GM12878 (cell line): ENCODE data around the gene CXCL9. TPM values are rescaled to one million over a fixed set of nuclear protein-coding genes. Genes with fewer than 3 reads are reported as not detected.

Experiments
- ATAC-seq: fragments of 200-7000 bp; cut with Tn5 transposase; 3 replicates; pipeline ENCODE4 v1.9.1; 2020; ENCODE audit warnings: mild to moderate bottlenecking, moderate library complexity
- BruUV-seq: library from RNA; stranded (reverse); fragments of 400-500 nt; replicated peaks from 2 replicates; lab custom pipeline; 2021; lab: Mats Ljungman, UMichigan
- CTCF ChIA-PET: fragments of 300-600 bp; sonication (Branson Sonifier 250); formaldehyde crosslinking; extraction: SDS; loops from one replicate; lab custom pipeline; 2021; ENCODE audit warnings: inconsistent platforms; lab: Yijun Ruan, JAX
- POLR2A ChIA-PET: fragments of 350-600 bp; formaldehyde crosslinking; extraction: SDS; loops from one replicate; lab custom pipeline; 2021; ENCODE audit warnings: inconsistent platforms; lab: Charles Lee
- RAD21 ChIA-PET: fragments of 300-600 bp; sonication (Branson Sonifier 250); formaldehyde crosslinking; loops from one replicate; lab custom pipeline; 2023; ENCODE audit warnings: antibody characterized with exemption; ENCODE audit not compliant: unreplicated experiment; lab: Charles Lee
- SMC1A ChIA-PET: fragments of 300-600 bp; sonication (Branson Sonifier 250); formaldehyde crosslinking; loops from one replicate; lab custom pipeline; 2023; ENCODE audit not compliant: unreplicated experiment, uncharacterized antibody; lab: Charles Lee
- DNase-seq: peaks from one replicate; pipeline ENCODE4 v3.0.0-alpha.2; 2011; ENCODE audit warnings: low read depth, low spot score
- FAIRE-seq: peaks from 3 replicates; lab custom pipeline; 2011; peaks lifted over from hg19 to GRCh38; lab: Jason Lieb, UNC
- H2AFZ ChIP-seq: 2 replicates; pipeline ENCODE4 v1.6.0; 2011; ENCODE audit warnings: low read depth, low read length, control low read depth; ENCODE audit not compliant: control insufficient read depth
- H3K27ac ChIP-seq: 2 replicates; pipeline ENCODE4 v1.5.1; 2011; ENCODE audit warnings: control low read depth; ENCODE audit not compliant: control insufficient read depth, insufficient read depth
- H3K27me3 ChIP-seq, 2 experiments: replicated peaks in 1 of 2; 2 replicates each; pipeline versions ENCODE4 v1.6.0 to v1.6.1; 2011; ENCODE audit warnings: low read length in 1 of 2; ENCODE audit not compliant: control insufficient read depth in 2 of 2, insufficient read depth in 2 of 2
- H3K36me3 ChIP-seq, 2 experiments: 2 replicates each; pipeline ENCODE4 v1.5.1; 2011; ENCODE audit warnings: low read length in 1 of 2; ENCODE audit not compliant: control insufficient read depth in 2 of 2, insufficient read depth in 2 of 2
- H3K4me1 ChIP-seq: 2 replicates; pipeline ENCODE4 v1.6.1; 2011; ENCODE audit warnings: mild to moderate bottlenecking, low read length, moderate library complexity, mixed read lengths; ENCODE audit not compliant: control insufficient read depth, insufficient read depth
- H3K4me2 ChIP-seq: 2 replicates; pipeline ENCODE4 v1.6.0; 2011; ENCODE audit warnings: control low read depth; ENCODE audit not compliant: control insufficient read depth, insufficient read depth
- H3K4me3 ChIP-seq: fragments of 200-600 bp; sonication (generic); 2 replicates; pipeline ENCODE4 v1.5.1; 2016
- H3K79me2 ChIP-seq: 2 replicates; pipeline ENCODE4 v1.6.0; 2011; ENCODE audit warnings: low read length; ENCODE audit not compliant: control insufficient read depth, insufficient read depth
- H3K9ac ChIP-seq: 2 replicates; pipeline ENCODE4 v1.8.0; 2011; ENCODE audit warnings: low read length, control low read depth, mixed read lengths; ENCODE audit not compliant: control insufficient read depth, insufficient read depth
- H3K9me3 ChIP-seq: replicated peaks from 3 replicates; pipeline ENCODE4 v1.5.1; 2011; ENCODE audit warnings: mild to moderate bottlenecking, low read length; ENCODE audit not compliant: control insufficient read depth, insufficient read depth
- H4K20me1 ChIP-seq: 2 replicates; pipeline ENCODE4 v1.6.0; 2011; ENCODE audit not compliant: control insufficient read depth, insufficient read depth
- BRCA1 ChIP-seq: IDR thresholded peaks from 2 replicates; pipeline ENCODE4 v1.6.1; 2011; ENCODE audit warnings: low read depth, low read length, improper control_type of control experiment
- CREB1 ChIP-seq: IDR thresholded peaks from 2 replicates; pipeline ENCODE4 v1.6.1; 2012; ENCODE audit warnings: low read depth, mild to moderate bottlenecking, inconsistent platforms
- DPF2 ChIP-seq: fragments of 450-650 bp; IDR thresholded peaks from 2 replicates; pipeline ENCODE4 v1.6.1; 2017; ENCODE audit warnings: mild to moderate bottlenecking
- EGR1 ChIP-seq, 2 experiments: IDR thresholded peaks; 1 replicate in 1 of 2; 2 replicates in 1 of 2; pipeline ENCODE4 v1.6.1; 2011 to 2012; ENCODE audit warnings: low read depth in 2 of 2, low read length in 2 of 2, borderline replicate concordance in 1 of 2, mild to moderate bottlenecking in 1 of 2, moderate library complexity in 1 of 2
- IRF4 ChIP-seq: IDR thresholded peaks from 2 replicates; pipeline ENCODE4 v1.6.1; 2011; ENCODE audit warnings: low read depth, low read length
- JUNB ChIP-seq: IDR thresholded peaks from 2 replicates; pipeline ENCODE4 v1.6.1; 2016; ENCODE audit warnings: antibody characterized with exemption, mild to moderate bottlenecking
- KLF5 ChIP-seq: fragments of 450-650 bp; IDR thresholded peaks from 2 replicates; pipeline ENCODE4 v1.6.1; 2014; ENCODE audit warnings: mild to moderate bottlenecking; ENCODE audit not compliant: partially characterized antibody
- RB1 ChIP-seq: fragments of 450-650 bp; formaldehyde crosslinking; IDR thresholded peaks from 2 replicates; pipeline ENCODE4 v1.6.1; 2017; ENCODE audit warnings: mild to moderate bottlenecking, borderline replicate concordance
- SIX5 ChIP-seq: IDR thresholded peaks from 2 replicates; pipeline ENCODE4 v1.6.1; 2011; ENCODE audit warnings: mild to moderate bottlenecking, low read depth, low read length, moderate library complexity; ENCODE audit not compliant: severe bottlenecking
- SUZ12 ChIP-seq: fragments of 200-600 bp; sonication (generic); IDR thresholded peaks from one replicate; pipeline ENCODE4 v1.6.1; 2018; ENCODE audit warnings: antibody characterized with exemption, mild to moderate bottlenecking; ENCODE audit not compliant: unreplicated experiment
- WGBS: methylation state at CpG from one replicate; pipeline ENCODE4 v1.1.6; 2016; ENCODE audit warnings: low lambda C conversion rate; ENCODE audit not compliant: insufficient replicate concordance, insufficient coverage; ENCODE audit errors: missing lambda C conversion rate; 5-methylcytosine and 5-hydroxymethylcytosine counted together
- in situ Hi-C: fragments of 300-500 bp; cut with MboI; formaldehyde crosslinking; loops from 9 replicates; pipeline ENCODE4 v1.14.3; 2018; ENCODE audit warnings: mixed read lengths
- intact Hi-C: fragments of 100-400 bp; cut with micrococcal nuclease; formaldehyde crosslinking; loops from one replicate; pipeline ENCODE4 v1.14.2; 2022; ENCODE audit not compliant: unreplicated experiment
- polyA plus RNA-seq, 11 experiments: library from polyadenylated mRNA; depleted of rRNA in 4 of 11; unstranded in 6 of 11; stranded (reverse) in 5 of 11; fragments of >200 nt; fragmentation: Nextera tagmentation in 4 of 11; fragmentation: Illumina TruSeq in 1 of 11; extraction: Ambion mirVana in 4 of 11; extraction: Trizol in 1 of 11; gene quantifications; 1 replicate in 1 of 11; 2 replicates in 10 of 11; pipeline versions ENCODE4 v1.2.1 to v1.2.3, GENCODE V29; 2011 to 2016; ENCODE audit warnings: inconsistent platforms in 2 of 11, missing spikeins in 2 of 11, low read depth in 1 of 11
- total RNA-seq, 4 experiments: library from RNA; depleted of rRNA in 3 of 4; stranded (reverse); fragments of >200 nt in 3 of 4; fragmentation: Illumina TruSeq in 1 of 4; extraction: Trizol in 1 of 4; gene quantifications; 2 replicates each; pipeline versions ENCODE4 v1.2.1 to v1.2.3, GENCODE V29; 2013 to 2021
- TF ChIP-seq, protein P1 (sequence below): IDR thresholded peaks from 2 replicates; pipeline ENCODE4 v1.6.1; 2011; ENCODE audit warnings: borderline replicate concordance, low read depth, mild to moderate bottlenecking, moderate library complexity, low read length; ENCODE audit not compliant: insufficient read depth, poor library complexity, severe bottlenecking
- TF ChIP-seq, protein P2 (sequence below): fragments of 450-650 bp; IDR thresholded peaks from 2 replicates; pipeline ENCODE4 v1.6.1; 2017; ENCODE audit warnings: mild to moderate bottlenecking, moderate library complexity
- TF ChIP-seq, protein P3 (sequence below): IDR thresholded peaks from 2 replicates; pipeline ENCODE4 v1.6.1; 2012; ENCODE audit warnings: mild to moderate bottlenecking, low read depth, low read length
- TF ChIP-seq, protein P4 (sequence below): IDR thresholded peaks from 2 replicates; pipeline ENCODE4 v1.6.1; 2011; ENCODE audit warnings: low read depth, low read length, improper control_type of control experiment, borderline replicate concordance

CXCL9 gene
- total and polyA plus RNA-seq, 10 of the 15 experiments (the other 5 are each of a cell fraction or from before 2014, with no cell fraction given) = 0.03 to 0.46 (median 0.22) TPM; not detected in 1

DNA sequence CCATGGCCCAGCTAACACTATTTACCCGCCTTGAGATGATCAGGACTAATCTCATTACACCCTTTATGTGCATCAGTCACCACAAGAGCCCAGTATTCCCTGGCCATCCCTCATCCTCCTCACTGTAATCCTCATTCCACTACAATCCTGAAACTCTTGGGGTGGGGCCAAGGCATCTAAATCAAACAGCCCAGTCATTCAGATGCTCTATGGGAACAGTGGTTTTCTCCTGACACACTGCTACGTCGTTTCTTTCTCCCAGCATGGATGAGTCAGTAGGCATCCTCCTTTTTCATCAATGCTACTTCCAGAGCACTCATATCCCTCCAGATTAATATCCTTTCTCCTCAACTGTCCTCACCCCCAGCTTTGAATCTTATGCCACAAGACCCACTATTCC is 22.2 kb downstream of the CXCL9 start (continued):
- TF ChIP-seq, protein P1, sequence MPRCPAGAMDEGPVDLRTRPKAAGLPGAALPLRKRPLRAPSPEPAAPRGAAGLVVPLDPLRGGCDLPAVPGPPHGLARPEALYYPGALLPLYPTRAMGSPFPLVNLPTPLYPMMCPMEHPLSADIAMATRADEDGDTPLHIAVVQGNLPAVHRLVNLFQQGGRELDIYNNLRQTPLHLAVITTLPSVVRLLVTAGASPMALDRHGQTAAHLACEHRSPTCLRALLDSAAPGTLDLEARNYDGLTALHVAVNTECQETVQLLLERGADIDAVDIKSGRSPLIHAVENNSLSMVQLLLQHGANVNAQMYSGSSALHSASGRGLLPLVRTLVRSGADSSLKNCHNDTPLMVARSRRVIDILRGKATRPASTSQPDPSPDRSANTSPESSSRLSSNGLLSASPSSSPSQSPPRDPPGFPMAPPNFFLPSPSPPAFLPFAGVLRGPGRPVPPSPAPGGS = no peak
- TF ChIP-seq DPF2 = no peak
- no peak for TF ChIP-seq RB1
- no peak for TF ChIP-seq BRCA1

DNA sequence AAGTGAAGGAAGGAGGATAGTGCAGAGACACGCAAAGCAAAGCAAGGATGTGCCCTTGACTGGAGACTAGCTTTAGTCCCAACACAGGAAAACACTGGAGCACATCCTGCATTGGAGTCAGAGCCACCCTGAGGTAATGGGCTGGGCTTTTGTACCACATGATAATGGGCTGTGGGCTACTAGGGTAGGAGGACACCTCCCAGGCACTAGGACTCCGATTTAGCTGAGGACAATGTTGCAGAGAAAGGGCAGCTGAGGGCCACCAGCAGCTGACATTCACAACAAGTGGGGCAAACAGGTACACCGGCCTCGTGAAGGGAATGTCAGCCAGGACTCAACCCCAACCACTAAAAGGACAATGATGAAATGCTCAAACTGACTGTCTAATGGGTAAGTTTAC is 26.7 kb downstream of the CXCL9 start:
- in situ Hi-C loops = no loop called here
- SMC1A ChIA-PET = no interaction called here
- CTCF ChIA-PET = no interaction called here
- DNase-seq (no peak), FAIRE-seq (no peak), ATAC-seq (no peak)
- H3K4me1 ChIP-seq = no peaks in the 10 kb centered on the region
- H3K9ac ChIP-seq = no peak overlapping the region
- no peaks in the 10 kb centered on the region for H3K9me3 ChIP-seq
- no peak overlapping the region for H2AFZ ChIP-seq
- H3K27me3 ChIP-seq = no peaks in the 10 kb centered on the region
- WGBS = 75% methylated on average over 4 of the region's 4 CpGs
- no peaks in the 10 kb centered on the region for H4K20me1 ChIP-seq
- intact Hi-C loops = no loop called here
- BruUV-seq = no TSS peak
- POLR2A ChIA-PET = no interaction called here
- H3K4me2 ChIP-seq = no peak overlapping the region
- peaks cover 2 to 28% of the 10 kb centered on the region in 2 experiments for H3K36me3 ChIP-seq
- peaks cover 11% of the 10 kb centered on the region for H3K79me2 ChIP-seq
- H3K4me3 ChIP-seq = no peak overlapping the region
- no peak overlapping the region for H3K27ac ChIP-seq
- TF ChIP-seq IRF4 (no peak), SUZ12 (no peak), KLF5 (no peak), CREB1 (no peak), JUNB (no peak), EGR1 (IDR thresholded peaks at IDR 0.05; ENCODE audit: borderline replicate concordance in 1 of 2, low read depth in 2 of 2, low read length in 2 of 2) (no peak), SIX5 (no peak)
- TF ChIP-seq, protein P2, sequence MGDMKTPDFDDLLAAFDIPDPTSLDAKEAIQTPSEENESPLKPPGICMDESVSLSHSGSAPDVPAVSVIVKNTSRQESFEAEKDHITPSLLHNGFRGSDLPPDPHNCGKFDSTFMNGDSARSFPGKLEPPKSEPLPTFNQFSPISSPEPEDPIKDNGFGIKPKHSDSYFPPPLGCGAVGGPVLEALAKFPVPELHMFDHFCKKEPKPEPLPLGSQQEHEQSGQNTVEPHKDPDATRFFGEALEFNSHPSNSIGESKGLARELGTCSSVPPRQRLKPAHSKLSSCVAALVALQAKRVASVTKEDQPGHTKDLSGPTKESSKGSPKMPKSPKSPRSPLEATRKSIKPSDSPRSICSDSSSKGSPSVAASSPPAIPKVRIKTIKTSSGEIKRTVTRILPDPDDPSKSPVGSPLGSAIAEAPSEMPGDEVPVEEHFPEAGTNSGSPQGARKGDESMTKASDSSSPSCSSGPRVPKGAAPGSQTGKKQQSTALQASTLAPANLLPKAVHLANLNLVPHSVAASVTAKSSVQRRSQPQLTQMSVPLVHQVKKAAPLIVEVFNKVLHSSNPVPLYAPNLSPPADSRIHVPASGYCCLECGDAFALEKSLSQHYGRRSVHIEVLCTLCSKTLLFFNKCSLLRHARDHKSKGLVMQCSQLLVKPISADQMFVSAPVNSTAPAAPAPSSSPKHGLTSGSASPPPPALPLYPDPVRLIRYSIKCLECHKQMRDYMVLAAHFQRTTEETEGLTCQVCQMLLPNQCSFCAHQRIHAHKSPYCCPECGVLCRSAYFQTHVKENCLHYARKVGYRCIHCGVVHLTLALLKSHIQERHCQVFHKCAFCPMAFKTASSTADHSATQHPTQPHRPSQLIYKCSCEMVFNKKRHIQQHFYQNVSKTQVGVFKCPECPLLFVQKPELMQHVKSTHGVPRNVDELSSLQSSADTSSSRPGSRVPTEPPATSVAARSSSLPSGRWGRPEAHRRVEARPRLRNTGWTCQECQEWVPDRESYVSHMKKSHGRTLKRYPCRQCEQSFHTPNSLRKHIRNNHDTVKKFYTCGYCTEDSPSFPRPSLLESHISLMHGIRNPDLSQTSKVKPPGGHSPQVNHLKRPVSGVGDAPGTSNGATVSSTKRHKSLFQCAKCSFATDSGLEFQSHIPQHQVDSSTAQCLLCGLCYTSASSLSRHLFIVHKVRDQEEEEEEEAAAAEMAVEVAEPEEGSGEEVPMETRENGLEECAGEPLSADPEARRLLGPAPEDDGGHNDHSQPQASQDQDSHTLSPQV = no peak
- TF ChIP-seq, protein P3, sequence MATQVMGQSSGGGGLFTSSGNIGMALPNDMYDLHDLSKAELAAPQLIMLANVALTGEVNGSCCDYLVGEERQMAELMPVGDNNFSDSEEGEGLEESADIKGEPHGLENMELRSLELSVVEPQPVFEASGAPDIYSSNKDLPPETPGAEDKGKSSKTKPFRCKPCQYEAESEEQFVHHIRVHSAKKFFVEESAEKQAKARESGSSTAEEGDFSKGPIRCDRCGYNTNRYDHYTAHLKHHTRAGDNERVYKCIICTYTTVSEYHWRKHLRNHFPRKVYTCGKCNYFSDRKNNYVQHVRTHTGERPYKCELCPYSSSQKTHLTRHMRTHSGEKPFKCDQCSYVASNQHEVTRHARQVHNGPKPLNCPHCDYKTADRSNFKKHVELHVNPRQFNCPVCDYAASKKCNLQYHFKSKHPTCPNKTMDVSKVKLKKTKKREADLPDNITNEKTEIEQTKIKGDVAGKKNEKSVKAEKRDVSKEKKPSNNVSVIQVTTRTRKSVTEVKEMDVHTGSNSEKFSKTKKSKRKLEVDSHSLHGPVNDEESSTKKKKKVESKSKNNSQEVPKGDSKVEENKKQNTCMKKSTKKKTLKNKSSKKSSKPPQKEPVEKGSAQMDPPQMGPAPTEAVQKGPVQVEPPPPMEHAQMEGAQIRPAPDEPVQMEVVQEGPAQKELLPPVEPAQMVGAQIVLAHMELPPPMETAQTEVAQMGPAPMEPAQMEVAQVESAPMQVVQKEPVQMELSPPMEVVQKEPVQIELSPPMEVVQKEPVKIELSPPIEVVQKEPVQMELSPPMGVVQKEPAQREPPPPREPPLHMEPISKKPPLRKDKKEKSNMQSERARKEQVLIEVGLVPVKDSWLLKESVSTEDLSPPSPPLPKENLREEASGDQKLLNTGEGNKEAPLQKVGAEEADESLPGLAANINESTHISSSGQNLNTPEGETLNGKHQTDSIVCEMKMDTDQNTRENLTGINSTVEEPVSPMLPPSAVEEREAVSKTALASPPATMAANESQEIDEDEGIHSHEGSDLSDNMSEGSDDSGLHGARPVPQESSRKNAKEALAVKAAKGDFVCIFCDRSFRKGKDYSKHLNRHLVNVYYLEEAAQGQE = no peak
- TF ChIP-seq, protein P4, sequence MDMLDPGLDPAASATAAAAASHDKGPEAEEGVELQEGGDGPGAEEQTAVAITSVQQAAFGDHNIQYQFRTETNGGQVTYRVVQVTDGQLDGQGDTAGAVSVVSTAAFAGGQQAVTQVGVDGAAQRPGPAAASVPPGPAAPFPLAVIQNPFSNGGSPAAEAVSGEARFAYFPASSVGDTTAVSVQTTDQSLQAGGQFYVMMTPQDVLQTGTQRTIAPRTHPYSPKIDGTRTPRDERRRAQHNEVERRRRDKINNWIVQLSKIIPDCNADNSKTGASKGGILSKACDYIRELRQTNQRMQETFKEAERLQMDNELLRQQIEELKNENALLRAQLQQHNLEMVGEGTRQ = no peak
- RAD21 ChIA-PET = no interaction called here
